K562 (cell line): ENCODE measurements around the gene SERPINH1. TPM values are rescaled to one million over a fixed set of nuclear protein-coding genes. Genes with fewer than 3 reads are reported as not detected.

Experiments used
- ATAC-seq: fragments of 200-7000 bp; cut with Tn5 transposase; 3 replicates; pipeline ENCODE4 v1.9.1; 2020; ENCODE audit warnings: moderate library complexity
- BruUV-seq: library from RNA; stranded (reverse); fragments of 400-500 nt; replicated peaks from 2 replicates; lab custom pipeline; 2021; lab: Mats Ljungman, UMichigan
- CTCF ChIA-PET: fragments of 300-600 bp; formaldehyde crosslinking; extraction: SDS; loops from one replicate; lab custom pipeline; 2021; ENCODE audit warnings: low intra/inter-chr PET ratio; lab: Yijun Ruan, JAX
- POLR2A ChIA-PET: fragments of 300-600, 350-650 bp; sonication (Branson Sonifier 250); formaldehyde crosslinking; extraction: SDS; loops from one replicate; lab custom pipeline; 2021; ENCODE audit warnings: antibody characterized with exemption, inconsistent platforms; lab: Yijun Ruan, JAX
- DNase-seq, 4 experiments: peaks; one replicate each; pipeline versions ENCODE4 v3.0.0 to v3.0.0-alpha.2; 2011 to 2018; ENCODE audit warnings: low spot score in 3 of 4, mixed read lengths in 3 of 4; ENCODE audit errors: extremely low read depth in 1 of 4
- FAIRE-seq: peaks from 2 replicates; lab custom pipeline; 2011; peaks lifted over from hg19 to GRCh38; lab: Jason Lieb, UNC
- H2AFZ ChIP-seq: 2 replicates; pipeline ENCODE4 v1.6.0; 2011; ENCODE audit warnings: low read depth, low read length, control low read depth, inconsistent platforms
- H3K27ac ChIP-seq: fragments of 200-600 bp; 3 replicates; pipeline ENCODE4 v1.8.0; 2011; ENCODE audit warnings: low read depth, mild to moderate bottlenecking, control low read depth, inconsistent platforms, low read length, moderate library complexity, mixed read lengths; ENCODE audit errors: extremely low read depth
- H3K27me3 ChIP-seq, 2 experiments: fragments of 300-600 bp in 1 of 2; 2 replicates in 1 of 2; 3 replicates in 1 of 2; pipeline versions ENCODE4 v1.6.0 to v1.8.0; 2011; ENCODE audit warnings: inconsistent platforms in 2 of 2, low read length in 2 of 2, mild to moderate bottlenecking in 1 of 2, mixed read lengths in 1 of 2, moderate library complexity in 1 of 2; ENCODE audit not compliant: control insufficient read depth in 2 of 2, insufficient read depth in 2 of 2
- H3K36me3 ChIP-seq: fragments of 300-600 bp; 3 replicates; pipeline ENCODE4 v1.8.0; 2011; ENCODE audit warnings: mild to moderate bottlenecking, low read length, inconsistent platforms; ENCODE audit not compliant: control insufficient read depth, insufficient read depth
- H3K4me1 ChIP-seq, 2 experiments: fragments of 200-600 bp in 1 of 2; replicated peaks in 1 of 2; 2 replicates in 1 of 2; 3 replicates in 1 of 2; pipeline versions ENCODE4 v1.5.1 to v1.8.0; 2011; ENCODE audit warnings: inconsistent platforms in 2 of 2, low read length in 2 of 2, mild to moderate bottlenecking in 1 of 2, mixed read lengths in 1 of 2, moderate library complexity in 1 of 2; ENCODE audit not compliant: control insufficient read depth in 2 of 2, insufficient read depth in 2 of 2
- H3K4me2 ChIP-seq: 2 replicates; pipeline ENCODE4 v1.6.1; 2011; ENCODE audit warnings: low read length, control low read depth, inconsistent platforms, mixed read lengths; ENCODE audit not compliant: insufficient read depth
- H3K4me3 ChIP-seq: fragments of 200-600 bp; sonication (generic), shearing (Covaris generic); 2 replicates; pipeline ENCODE4 v1.5.1; 2016; ENCODE audit warnings: control low read depth, inconsistent platforms
- H3K79me2 ChIP-seq: fragments of 200-600 bp; 3 replicates; pipeline ENCODE4 v1.8.0; 2011; ENCODE audit warnings: low read length, inconsistent platforms; ENCODE audit not compliant: control insufficient read depth, insufficient read depth
- H3K9ac ChIP-seq, 2 experiments: 2 replicates each; pipeline versions ENCODE4 v1.6.0 to v1.6.1; 2011; ENCODE audit warnings: low read depth in 2 of 2, low read length in 2 of 2, control low read depth in 1 of 2, inconsistent platforms in 1 of 2, mild to moderate bottlenecking in 1 of 2, mixed read lengths in 1 of 2; ENCODE audit not compliant: insufficient read depth in 1 of 2
- H3K9me1 ChIP-seq: one replicate; pipeline ENCODE4 v1.6.0; 2011; ENCODE audit warnings: inconsistent platforms, mild to moderate bottlenecking, low read length, moderate library complexity; ENCODE audit not compliant: control insufficient read depth, insufficient read depth
- H3K9me3 ChIP-seq: replicated peaks from 2 replicates; pipeline ENCODE4 v1.5.1; 2011; ENCODE audit warnings: low read depth, low read length, inconsistent platforms; ENCODE audit not compliant: control insufficient read depth, insufficient read depth
- H4K20me1 ChIP-seq: replicated peaks from 2 replicates; pipeline ENCODE4 v1.6.1; 2011; ENCODE audit warnings: low read length, inconsistent platforms, mixed read lengths; ENCODE audit not compliant: control insufficient read depth, insufficient read depth
- AFF1 ChIP-seq, 2 experiments: fragments of 450-650 bp; IDR thresholded peaks; 2 replicates each; pipeline ENCODE4 v1.6.1; 2018; ENCODE audit warnings: mild to moderate bottlenecking in 2 of 2, low read depth in 1 of 2; ENCODE audit not compliant: partially characterized antibody in 2 of 2
- BRCA1 ChIP-seq, 2 experiments: fragments of 450-650 bp in 1 of 2; sonication (generic) in 1 of 2; formaldehyde crosslinking in 1 of 2; IDR thresholded peaks; 2 replicates each; pipeline versions ENCODE4 v1.5.0 to v1.6.1; 2017 to 2020; ENCODE audit warnings: mild to moderate bottlenecking in 1 of 2, missing genetic modification reagents in 1 of 2
- DIDO1 ChIP-seq: fragments of 450-650 bp; IDR thresholded peaks from 2 replicates; pipeline ENCODE4 v1.6.1; 2016; ENCODE audit warnings: low read depth, missing biosample characterization, missing genetic modification characterization
- FOXK1 ChIP-seq: sonication (generic); formaldehyde crosslinking; IDR thresholded peaks from 2 replicates; pipeline ENCODE4 v1.8.0; 2022; ENCODE audit warnings: missing genetic modification reagents, mild to moderate bottlenecking, borderline replicate concordance
- FUS ChIP-seq: fragments of 200-400 bp; formaldehyde crosslinking; optimal IDR thresholded peaks from 2 replicates; pipeline ENCODE3; 2017; ENCODE audit warnings: low read depth, low read length
- KLF6 ChIP-seq: fragments of 250-450 bp; sonication (Bioruptor Pico); IDR thresholded peaks from 2 replicates; pipeline ENCODE4 v1.4.0; 2020; ENCODE audit warnings: mild to moderate bottlenecking, moderate library complexity, borderline replicate concordance
- MAFG ChIP-seq: fragments of 450-650 bp; conservative IDR thresholded peaks from 2 replicates; pipeline ENCODE4 v1.6.1; 2016; ENCODE audit warnings: missing genetic modification characterization, missing compliant biosample characterization
- MBD1 ChIP-seq: fragments of 250-450 bp; sonication (Bioruptor Pico); IDR thresholded peaks from 2 replicates; pipeline ENCODE4 v1.8.0; 2022; ENCODE audit warnings: inconsistent platforms
- MCM3 ChIP-seq: fragments of 450-650 bp; IDR thresholded peaks from 2 replicates; pipeline ENCODE4 v1.6.1; 2016
- NFXL1 ChIP-seq: fragments of 450-650 bp; formaldehyde crosslinking; IDR thresholded peaks from 2 replicates; pipeline ENCODE4 v1.4.0; 2021; ENCODE audit warnings: mild to moderate bottlenecking
- PCBP1 ChIP-seq: fragments of 200-400 bp; formaldehyde crosslinking; IDR thresholded peaks from 2 replicates; pipeline ENCODE4 v1.6.1; 2018; ENCODE audit warnings: mild to moderate bottlenecking, low read depth, low read length; ENCODE audit not compliant: poor library complexity, severe bottlenecking
- RBM25 ChIP-seq: fragments of 200-400 bp; formaldehyde crosslinking; IDR thresholded peaks from 2 replicates; pipeline ENCODE4 v1.6.1; 2018; ENCODE audit warnings: low read length, low read depth, moderate library complexity; ENCODE audit not compliant: severe bottlenecking
- SAP30 ChIP-seq: fragments of 200-600 bp; sonication (generic); IDR thresholded peaks from 2 replicates; pipeline ENCODE4 v1.6.1; 2012; ENCODE audit warnings: borderline replicate concordance, low read depth, mild to moderate bottlenecking, moderate library complexity, low read length, control low read depth, inconsistent platforms; ENCODE audit not compliant: insufficient read depth, poor library complexity, severe bottlenecking
- SMARCA5 ChIP-seq: fragments of 450-650 bp; IDR thresholded peaks from 2 replicates; pipeline ENCODE4 v1.6.1; 2016
- ZKSCAN3 ChIP-seq: fragments of 250-450 bp; sonication (Bioruptor Pico); IDR thresholded peaks from 2 replicates; pipeline ENCODE4 v1.4.0; 2020
- ZNF124 ChIP-seq: sonication (generic); formaldehyde crosslinking; IDR thresholded peaks from 2 replicates; pipeline ENCODE4 v1.8.1; 2022; ENCODE audit warnings: missing genetic modification reagents
- ZNF785 ChIP-seq: fragments of 250-450 bp; sonication (Bioruptor Pico); IDR thresholded peaks from 2 replicates; pipeline ENCODE4 v1.4.0; 2020; ENCODE audit warnings: mild to moderate bottlenecking
- WGBS: fragments of 100-300 bp; shearing (Covaris generic); methylation state at CpG from one replicate; pipeline ENCODE4 v1.1.6; 2016; ENCODE audit warnings: low coverage, mixed read lengths; ENCODE audit not compliant: insufficient coverage; ENCODE audit errors: missing lambda C conversion rate; 5-methylcytosine and 5-hydroxymethylcytosine counted together
- in situ Hi-C: fragments of 300-500 bp; cut with MboI; formaldehyde crosslinking; loops from 4 replicates; pipeline ENCODE4 v1.15.0; 2018; ENCODE audit warnings: inconsistent platforms, mixed read lengths
- intact Hi-C: fragments of 100-400 bp; cut with micrococcal nuclease; formaldehyde crosslinking; loops from 2 replicates; pipeline ENCODE4 v1.14.2; 2022
- polyA plus RNA-seq, 8 experiments: library from polyadenylated mRNA; depleted of rRNA in 4 of 8; stranded (reverse) in 5 of 8; unstranded in 3 of 8; fragments of >200 nt; fragmentation: Nextera tagmentation in 2 of 8; fragmentation: Illumina TruSeq in 1 of 8; extraction: Ambion mirVana in 2 of 8; extraction: Trizol in 1 of 8; gene quantifications; 2 replicates each; pipeline versions ENCODE4 v1.2.1 to v1.2.3, GENCODE V29; 2011 to 2014; ENCODE audit warnings: inconsistent platforms in 1 of 8, missing spikeins in 1 of 8
- total RNA-seq, 7 experiments: library from RNA; depleted of rRNA in 6 of 7; stranded (reverse); fragments of >200 nt in 6 of 7; fragmentation: Illumina TruSeq in 2 of 7; extraction: Trizol in 2 of 7; gene quantifications; 2 replicates each; pipeline versions ENCODE4 v1.2.1 to v1.2.3, GENCODE V29; 2011 to 2021; ENCODE audit warnings: low replicate concordance in 1 of 7

The SERPINH1 gene
- total and polyA plus RNA-seq, 9 of the 15 experiments (the other 6 are each of a cell fraction or from before 2014, with no cell fraction given) = 2.8 to 106 (median 67.9) TPM

- Histone ChIP-seq H4K20me1 (no peaks in the 10 kb centered on the region), H3K4me2 (no peak overlapping the region), H3K4me1 (peaks cover 3 to 11% of the 10 kb centered on the region in 2 experiments; a peak in 4 of 5 replicates), H3K4me3 (no peak overlapping the region), H3K36me3 (no peaks in the 10 kb centered on the region), H3K9me1 (no peaks in the 10 kb centered on the region), H3K9ac (no peak overlapping the region), H3K79me2 (no peaks in the 10 kb centered on the region), H3K27ac (no peak overlapping the region; the same call in 2 of the 3 replicates), H3K27me3 (no peaks in the 10 kb centered on the region), H2AFZ (no peak overlapping the region; the same call in 1 of the 2 replicates), H3K9me3 (no peaks in the 10 kb centered on the region)
- intact Hi-C loops (loop anchor here (5.0 kb wide), 1 partner anchor 44 kb away; no protein-coding TSS in a partner anchor), in situ Hi-C loops (loop anchor here (5.0 kb wide), 1 partner anchor 34 kb away; no protein-coding TSS in a partner anchor)
- DNase-seq = no peak
- ATAC-seq = no peak
- TF ChIP-seq BRCA1 (IDR thresholded peaks at IDR 0.05) = no peak
- TF ChIP-seq BRCA1 (CRISPR knock-in tag; IDR thresholded peaks at IDR 0.05) = no peak
- no peak for TF ChIP-seq ZNF124 (CRISPR knock-in tag)
- TF ChIP-seq AFF1 (IDR thresholded peaks at IDR 0.05; ENCODE audit: low read depth in 1 of 2, partially characterized antibody in 2 of 2) = no peak
- no peak for TF ChIP-seq KLF6
- no peak for TF ChIP-seq FOXK1 (CRISPR knock-in tag)
- no peak for TF ChIP-seq ZNF785 (CRISPR knock-in tag)
- TF ChIP-seq SAP30 = no peak
- TF ChIP-seq MBD1 (CRISPR knock-in tag) = no peak
- TF ChIP-seq FUS = no peak
- no peak for TF ChIP-seq MAFG
- no peak for TF ChIP-seq DIDO1 (tag)
- no peak for TF ChIP-seq NFXL1
- TF ChIP-seq RBM25 = no peak
- no peak for TF ChIP-seq ZKSCAN3 (CRISPR knock-in tag)
- no peak for TF ChIP-seq MCM3
- no peak for TF ChIP-seq PCBP1
- TF ChIP-seq SMARCA5 = no peak
- 89% methylated on average over 8 of the region's 8 CpGs for WGBS
- POLR2A ChIA-PET = interaction anchor here (0.7 to 0.8 kb wide), 2 partner anchors 9 to 82 kb away, joined by 3 read pairs; no protein-coding TSS in a partner anchor
- no TSS peak for BruUV-seq
- no peak for FAIRE-seq
- CTCF ChIA-PET = interaction anchor here (0.6 to 2.2 kb wide), 2 partner anchors 28 to 252 kb away, joined by 3 to 7 read pairs; no protein-coding TSS in a partner anchor
Measured at GRCh38 chr11:75548595-75549272, 13.3 kb upstream of the SERPINH1 start.
